GM21528 (cell line): ENCODE results near the gene AIF1L.

Source experiments
- ATAC-seq: cut with Tn5 transposase; IDR thresholded peaks from one replicate; pipeline ENCODE4 v1.9.1; 2021; ENCODE audit warnings: mild to moderate bottlenecking, moderate library complexity; ENCODE audit not compliant: unreplicated experiment, low FRiP score

AIF1L gene

GRCh38 chr9:131160416-131161112 lies 64.2 kb downstream of the AIF1L start:
- ATAC-seq = no peak

GRCh38 chr9:131161585-131161984 lies 65.3 kb downstream of the AIF1L start:
- no peak for ATAC-seq

- no peak for ATAC-seq
Measured at GRCh38 chr9:131162886-131163285, 66.6 kb downstream of the AIF1L start.

GRCh38 chr9:131165523-131165922 lies 69.2 kb downstream of the AIF1L start:
- ATAC-seq = no peak

- no peak for ATAC-seq
Measured at GRCh38 chr9:131167146-131167692, 70.9 kb downstream of the AIF1L start.

GRCh38 chr9:131167936-131168335 lies 71.6 kb downstream of the AIF1L start:
- ATAC-seq = no peak

GRCh38 chr9:131169563-131170240 lies 73.4 kb downstream of the AIF1L start:
- no peak for ATAC-seq
